HL-60/S4 treated with phorbol 12-myristate 13-acetate at 8.2 ng/mL for 4 days and 3 days (cell line): ENCODE results near the gene HNMT.
"Not testable (repeated sequence)": the region's sequence is repeated elsewhere in the genome, so short reads cannot be mapped to it uniquely, and the experiment has no call there.

Experiments
- in situ Hi-C: fragments of 300-500 bp; cut with MboI; formaldehyde crosslinking; loops from 2 replicates; pipeline ENCODE4 v1.15.0; 2022; ENCODE audit warnings: low sequenced_read_pairs

Gene HNMT

GRCh38 chr2:137964066-137964858, at the start of gene HNMT:
HNMT (plus strand) TSS chr2:137964473; CDS start chr2:137964492, 19 bp downstream.
- in situ Hi-C loops, result no loop called here

GRCh38 chr2:137921105-137921880, 43.0 kb upstream of the HNMT start:
- in situ Hi-C loops, result no loop called here

DNA sequence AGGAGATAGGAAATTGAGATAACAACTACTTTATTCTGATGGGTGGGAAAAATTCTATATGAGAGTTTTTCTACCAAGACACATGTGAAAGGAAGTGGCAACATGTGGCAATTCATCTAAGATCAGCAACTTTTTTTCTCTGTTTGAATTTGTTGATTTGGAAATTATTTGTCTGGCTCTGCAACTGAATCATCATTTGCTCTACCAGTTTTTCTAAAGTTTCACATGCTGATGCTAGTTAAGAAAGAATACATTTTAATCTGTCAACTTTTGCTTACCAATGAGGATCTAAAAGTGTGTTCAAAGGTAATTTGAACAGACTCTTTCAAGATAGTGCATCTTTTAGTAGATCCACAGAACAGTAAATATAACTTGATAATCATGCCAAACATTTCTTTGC, 42.1 kb upstream of the HNMT start:
- in situ Hi-C loops, result not testable (repeated sequence)

DNA sequence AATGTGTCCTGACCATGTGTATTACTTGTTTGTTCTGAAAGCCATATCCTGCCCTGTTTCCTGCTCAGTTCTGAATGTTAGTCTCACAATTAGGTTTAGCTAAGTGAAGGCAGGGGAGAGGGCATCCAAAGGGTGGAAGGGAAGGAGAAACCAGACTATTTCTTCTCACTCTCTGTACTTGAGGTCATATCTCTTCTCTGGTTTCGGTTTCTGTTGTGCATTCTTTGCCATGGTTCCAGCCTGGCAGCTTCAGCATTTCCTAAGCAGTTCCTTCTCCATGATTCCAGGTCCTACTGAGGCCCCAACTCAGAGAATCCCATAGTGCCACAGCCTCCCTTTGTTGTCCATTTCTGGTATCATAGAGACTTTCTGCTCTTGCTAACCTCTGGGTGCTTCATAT, 40.3 kb upstream of the HNMT start:
- in situ Hi-C loops, result no loop called here

DNA sequence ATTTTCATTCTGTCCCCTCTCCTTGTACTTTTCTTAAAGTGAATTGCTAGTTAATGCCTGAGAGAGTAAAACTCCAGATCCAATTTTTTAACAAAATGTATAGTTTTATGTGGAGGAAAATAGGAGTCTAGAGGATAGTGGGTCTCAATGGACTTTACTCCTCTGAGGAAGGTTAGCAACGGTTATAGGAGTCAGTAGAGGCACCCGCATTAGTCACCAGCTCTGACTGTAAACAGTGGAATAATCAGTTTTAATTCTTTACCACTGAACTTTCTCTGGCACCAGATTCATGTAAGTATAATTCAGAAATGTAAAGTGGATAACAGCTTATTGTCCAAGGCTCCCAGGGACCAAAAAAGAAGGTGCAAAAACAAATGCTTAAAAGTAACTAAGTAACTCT, 38.7 kb upstream of the HNMT start:
- in situ Hi-C loops, result loop anchor here (25.0 kb wide), 1 partner anchor 162 kb away; no protein-coding TSS in a partner anchor

- in situ Hi-C loops, result loop anchor here (25.0 kb wide), 1 partner anchor 159 kb away; no protein-coding TSS in a partner anchor
Measured at GRCh38 chr2:137927846-137928245, 36.4 kb upstream of the HNMT start.

DNA sequence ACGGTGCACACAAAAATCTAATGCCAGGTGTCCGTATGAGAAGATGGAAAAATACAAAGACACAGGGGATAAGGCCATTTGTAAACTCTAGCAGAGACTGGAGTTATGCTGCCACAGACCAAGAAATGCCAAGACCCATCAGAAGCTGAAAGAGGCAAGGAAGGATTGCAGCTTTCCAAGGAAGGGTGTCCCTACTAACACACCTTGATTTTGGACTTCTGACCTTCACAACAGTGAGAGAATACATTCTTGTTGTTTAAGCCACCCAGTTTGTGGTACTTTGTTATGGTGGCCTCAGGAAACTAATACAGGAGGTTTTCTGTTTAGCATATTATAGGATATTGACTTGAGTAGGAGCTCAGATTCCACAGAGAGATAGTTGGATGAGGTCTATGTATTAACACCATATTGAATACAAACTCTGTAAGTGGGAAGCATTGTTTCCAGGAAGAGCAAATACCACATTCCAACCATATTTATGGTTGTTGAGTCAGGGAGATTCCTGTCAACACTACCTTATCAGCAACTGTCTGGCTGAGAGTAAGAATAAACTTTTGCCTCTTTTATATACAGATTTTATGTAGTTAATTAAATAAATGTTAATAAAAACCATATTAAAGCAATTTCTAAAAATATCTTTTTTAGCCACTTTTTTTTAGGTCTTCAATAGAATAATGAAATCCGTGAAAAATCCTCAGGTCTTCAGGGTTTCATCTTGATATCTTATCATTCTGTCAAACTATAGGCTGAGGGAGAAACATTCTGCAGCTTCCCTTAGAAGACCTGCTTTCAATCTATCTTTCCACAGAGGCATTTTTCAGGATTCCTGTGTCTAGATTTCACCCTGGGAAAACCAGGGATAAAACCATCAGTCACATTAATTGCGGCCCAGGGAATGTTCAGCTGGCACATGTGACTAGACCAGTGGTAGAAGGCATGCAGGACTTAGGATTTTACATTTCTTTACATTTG, 35.4 kb upstream of the HNMT start:
- in situ Hi-C loops, result loop anchor here (25.0 kb wide), 1 partner anchor 158 kb away; no protein-coding TSS in a partner anchor

DNA sequence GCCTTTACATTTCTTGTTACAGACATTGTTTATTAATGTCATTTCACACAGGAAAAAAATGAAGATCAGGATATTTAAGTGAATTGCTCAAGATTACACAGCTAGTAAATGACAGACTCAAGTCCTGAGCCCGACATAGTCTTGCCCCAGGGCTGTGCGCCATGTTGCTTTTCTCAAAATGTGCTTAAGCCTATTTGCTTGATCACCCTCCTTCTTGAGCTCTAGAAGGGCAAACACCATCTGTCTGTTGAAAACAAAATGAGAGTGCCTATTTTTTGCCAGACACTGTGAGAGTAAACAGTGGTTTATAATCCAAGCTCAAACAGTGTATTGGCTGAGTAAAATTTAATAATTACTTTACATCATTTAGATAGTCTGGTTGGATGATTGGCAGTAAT, 34.8 kb upstream of the HNMT start:
- in situ Hi-C loops, result loop anchor here (25.0 kb wide), 1 partner anchor 158 kb away; no protein-coding TSS in a partner anchor

- in situ Hi-C loops, result loop anchor here (25.0 kb wide), 1 partner anchor 157 kb away; no protein-coding TSS in a partner anchor
Measured at GRCh38 chr2:137930146-137930545, 34.1 kb upstream of the HNMT start.

- in situ Hi-C loops, result loop anchor here (25.0 kb wide), 1 partner anchor 152 kb away; no protein-coding TSS in a partner anchor
Measured at GRCh38 chr2:137935591-137935990, 28.7 kb upstream of the HNMT start.

DNA sequence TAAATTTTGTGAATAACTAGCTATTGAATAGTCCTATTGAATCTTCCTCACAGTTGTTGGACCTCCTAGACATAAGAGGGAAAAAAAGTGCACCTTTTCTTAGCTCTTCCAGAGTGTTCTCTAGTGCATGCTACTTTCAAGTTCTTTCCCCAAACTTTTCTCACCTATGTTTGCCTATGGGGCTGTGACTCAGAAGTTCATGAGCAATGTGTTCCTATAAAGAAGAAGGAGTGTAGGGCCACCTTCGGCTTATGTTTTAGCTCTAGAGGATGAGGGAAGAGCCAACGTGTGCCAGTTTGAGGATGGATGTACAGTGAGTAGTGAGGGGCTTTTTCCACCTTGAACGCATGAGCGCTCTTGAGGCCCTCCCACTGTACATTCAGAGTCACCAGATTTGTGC, 27.0 kb upstream of the HNMT start:
- in situ Hi-C loops, result loop anchor here (25.0 kb wide), 1 partner anchor 150 kb away; no protein-coding TSS in a partner anchor

DNA sequence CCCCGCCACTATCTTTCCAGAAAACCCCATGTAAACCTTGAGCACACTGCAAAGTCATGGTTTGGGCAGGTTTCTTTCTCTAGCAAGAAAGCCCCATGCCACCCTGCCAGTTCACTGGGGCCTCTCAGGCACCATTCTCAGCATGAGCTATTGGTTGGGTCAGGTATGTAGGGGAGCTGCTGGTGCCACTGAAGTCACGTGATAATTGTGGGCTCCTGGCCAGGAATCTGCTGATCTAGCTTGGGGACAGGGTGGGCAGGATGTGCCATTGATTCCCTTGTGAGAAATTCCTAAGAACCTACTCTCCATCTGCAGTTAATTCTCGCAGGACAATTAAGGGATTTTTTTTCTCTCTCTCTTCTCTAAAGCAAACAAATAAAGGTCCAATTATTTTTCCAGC, 26.5 kb upstream of the HNMT start:
- in situ Hi-C loops, result loop anchor here (25.0 kb wide), 1 partner anchor 150 kb away; no protein-coding TSS in a partner anchor

DNA sequence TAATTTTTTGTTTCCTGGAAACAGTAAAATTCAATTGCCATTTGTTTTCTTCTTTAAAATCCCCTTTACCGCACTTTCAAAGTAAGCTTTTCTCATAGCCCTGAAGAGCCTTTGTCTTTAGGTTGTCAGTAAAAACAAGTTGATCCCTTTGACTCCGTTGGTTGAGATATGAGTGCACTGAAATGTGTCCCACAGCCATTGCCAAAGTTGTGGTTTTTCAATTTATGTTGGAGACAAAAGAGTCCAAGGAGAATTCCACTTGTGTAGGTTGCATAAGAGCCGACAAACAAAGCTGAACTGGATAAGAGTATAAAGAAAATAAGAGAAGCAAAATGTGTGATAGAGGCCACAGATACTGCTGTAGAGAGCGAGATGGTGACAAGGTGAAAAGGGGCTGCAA, 26.1 kb upstream of the HNMT start:
- in situ Hi-C loops, result loop anchor here (25.0 kb wide), 1 partner anchor 149 kb away; no protein-coding TSS in a partner anchor

- in situ Hi-C loops, result loop anchor here (25.0 kb wide), 1 partner anchor 148 kb away; no protein-coding TSS in a partner anchor
Measured at GRCh38 chr2:137939026-137939425, 25.2 kb upstream of the HNMT start.

DNA sequence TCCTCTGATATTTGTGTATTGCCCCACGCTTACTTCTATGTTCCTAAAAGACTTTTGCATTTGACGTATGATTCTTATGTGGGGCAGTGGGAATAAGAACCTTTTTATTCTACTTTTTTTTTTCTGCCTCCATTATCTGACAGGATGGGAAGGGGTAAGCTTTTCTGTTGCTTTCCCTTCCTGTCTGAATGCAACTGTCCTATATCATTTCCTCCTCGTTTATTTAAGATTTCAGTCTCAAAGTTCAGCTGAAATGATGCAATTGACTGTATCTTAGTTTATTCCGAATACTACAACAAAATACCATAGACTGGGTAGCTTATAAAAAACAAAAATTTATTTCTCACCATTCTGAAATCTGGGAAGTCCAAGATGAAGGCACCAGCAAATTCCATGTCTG, 24.1 kb upstream of the HNMT start:
- in situ Hi-C loops, result loop anchor here (25.0 kb wide), 1 partner anchor 147 kb away; no protein-coding TSS in a partner anchor

DNA sequence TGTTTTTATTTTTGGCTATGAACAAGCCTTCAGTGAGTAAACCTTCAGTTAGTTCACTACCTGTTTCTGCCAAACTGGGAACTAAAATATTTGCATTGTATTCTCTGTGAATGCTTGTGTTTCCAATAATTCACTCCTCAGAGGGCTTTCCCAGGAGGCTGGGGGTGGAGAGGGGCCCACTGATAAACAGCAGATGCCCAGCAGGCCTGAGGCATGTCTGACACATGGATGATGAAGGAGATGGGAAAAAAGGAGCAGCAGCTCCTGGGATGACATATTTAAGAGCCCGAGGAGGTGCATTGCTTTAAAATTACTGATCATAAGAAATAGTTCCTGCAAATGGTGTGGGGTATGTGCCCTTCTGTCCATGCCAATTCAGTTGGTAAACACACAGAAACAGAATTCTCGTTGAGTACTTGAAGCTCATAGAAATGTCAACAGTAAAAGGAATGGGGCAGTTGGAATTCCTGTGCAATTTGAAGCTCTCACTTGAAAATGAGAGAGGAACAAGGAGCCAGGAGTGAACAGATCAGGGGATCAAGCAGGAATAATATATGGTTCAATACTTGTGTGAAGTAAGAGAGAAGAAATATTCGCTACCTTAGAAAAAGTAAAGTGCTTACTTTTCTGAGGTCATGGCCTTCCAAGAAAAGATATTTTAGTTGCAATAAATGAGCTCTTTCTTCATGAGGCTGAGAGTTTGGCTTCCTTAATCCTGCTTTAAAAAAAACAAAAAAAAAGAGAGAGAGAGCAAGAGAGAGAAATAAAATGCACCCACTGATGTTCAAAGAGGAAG, 22.0 kb upstream of the HNMT start:
- in situ Hi-C loops, result loop anchor here (25.0 kb wide), 1 partner anchor 145 kb away; no protein-coding TSS in a partner anchor

GRCh38 chr2:137942833-137943677, 21.2 kb upstream of the HNMT start:
- in situ Hi-C loops, result loop anchor here (25.0 kb wide), 1 partner anchor 144 kb away; no protein-coding TSS in a partner anchor

DNA sequence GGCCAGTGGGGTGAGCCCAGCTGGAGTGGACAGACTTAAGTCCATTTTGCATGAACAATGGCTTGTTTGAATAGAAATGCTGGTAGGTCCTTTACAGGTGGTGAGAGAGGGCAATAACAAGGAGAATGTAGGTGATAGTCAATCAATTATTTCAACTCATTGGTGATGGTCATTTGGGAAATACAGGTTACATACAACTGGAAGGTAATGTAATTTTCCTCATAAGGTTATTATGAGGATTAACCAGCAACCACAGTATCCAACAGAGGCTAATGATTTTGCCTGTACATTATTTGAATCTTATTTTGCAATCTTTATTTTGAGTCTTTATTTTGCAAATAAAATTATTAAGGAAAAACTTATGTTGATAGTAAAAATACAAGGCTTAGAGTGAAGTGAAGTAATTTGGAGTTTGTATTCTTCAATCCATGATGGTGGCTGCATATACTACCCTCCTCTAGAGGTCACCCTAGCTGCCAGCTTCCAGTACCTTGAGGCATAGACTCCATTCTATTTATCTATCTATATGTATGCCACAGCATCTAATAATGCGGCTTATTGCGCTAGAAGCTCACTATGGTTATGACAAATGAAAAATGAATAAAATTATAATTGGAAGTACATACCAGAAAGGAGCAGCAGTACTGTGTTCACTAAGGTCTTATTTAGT, 20.5 kb upstream of the HNMT start:
- in situ Hi-C loops, result loop anchor here (25.0 kb wide), 1 partner anchor 143 kb away; no protein-coding TSS in a partner anchor
